22Rv1 (cell line): ENCODE measurements around the gene KDM4B.

ENCODE experiments used
- CTCF ChIP-seq: fragments of 450-650 bp; IDR thresholded peaks from 2 replicates; pipeline ENCODE4 v1.5.1; 2017; ENCODE audit warnings: mild to moderate bottlenecking
- ZFX ChIP-seq: fragments of 450-650 bp; IDR thresholded peaks from 2 replicates; pipeline ENCODE4 v1.6.1; 2017; ENCODE audit warnings: antibody characterized with exemption, borderline replicate concordance

DNA sequence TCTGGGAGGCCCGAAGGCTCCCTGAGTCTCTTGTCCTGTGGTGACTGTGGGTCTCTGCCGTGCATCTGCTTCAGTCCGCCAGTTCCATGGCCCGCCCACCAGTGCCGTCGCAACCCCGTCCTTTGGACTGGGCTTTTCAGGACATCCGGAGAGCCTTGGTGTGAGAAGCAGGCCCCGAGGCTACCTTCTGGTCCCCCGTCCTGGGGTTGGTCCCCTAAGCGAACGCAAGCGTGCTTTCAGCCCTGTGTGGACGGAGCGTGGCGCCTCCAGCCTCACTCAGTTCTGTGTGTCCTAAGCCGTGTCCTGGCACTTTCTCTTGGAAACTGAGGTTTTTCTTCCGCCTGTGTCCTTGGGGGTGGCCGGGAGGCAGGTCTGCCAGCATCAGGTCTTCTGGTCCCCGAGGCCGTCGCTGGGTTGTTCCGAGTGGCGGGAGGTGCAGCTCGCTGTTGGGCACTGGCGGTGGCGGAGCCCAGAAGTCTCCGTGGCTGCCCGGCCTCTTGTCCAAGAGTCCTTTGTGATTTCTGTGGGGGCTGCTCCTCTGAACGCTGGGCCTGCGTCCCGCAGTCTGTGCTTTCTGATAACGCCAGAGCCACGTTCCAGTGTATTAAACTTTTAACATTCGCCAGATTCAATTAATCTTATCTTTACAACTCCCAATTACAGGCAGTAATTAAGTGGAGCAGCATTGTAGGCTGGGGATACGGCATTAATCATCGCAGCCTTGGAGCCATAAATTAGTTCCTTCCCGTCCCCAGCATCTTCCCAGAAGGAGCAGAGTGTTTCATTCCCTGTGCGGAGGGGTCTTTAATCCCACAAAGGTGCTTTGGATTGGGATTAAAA is 99.5 kb downstream of the KDM4B start:
- TF ChIP-seq CTCF (no peak), ZFX (no peak)
